ENCODE measurements around the gene KYNU.

KYNU gene

GRCh38 chr2:142980246-142981068 is 103.0 kb downstream of the KYNU start:
- H3K4me1 Mint-ChIP-seq (ENCODE audit: low read depth): no peaks in the 10 kb centered on the region
- no peaks in the 10 kb centered on the region for H3K36me3 Mint-ChIP-seq (ENCODE audit: low read depth)
- no peak overlapping the region for H3K4me3 Mint-ChIP-seq
- no peaks in the 10 kb centered on the region for H3K9me3 Mint-ChIP-seq
- no peak overlapping the region for H3K27ac Mint-ChIP-seq
- peaks cover 4% of the 10 kb centered on the region for H3K27me3 Mint-ChIP-seq
- no peak for DNase-seq

- no peak overlapping the region for H3K4me3 Mint-ChIP-seq
- H3K9me3 Mint-ChIP-seq: no peaks in the 10 kb centered on the region
- H3K27me3 Mint-ChIP-seq: no peaks in the 10 kb centered on the region
- no peak overlapping the region for H3K27ac Mint-ChIP-seq
- DNase-seq: no peak
- H3K36me3 Mint-ChIP-seq (ENCODE audit: low read depth): no peaks in the 10 kb centered on the region
- no peaks in the 10 kb centered on the region for H3K4me1 Mint-ChIP-seq (ENCODE audit: low read depth)
Measured at GRCh38 chr2:142981069-142981378, 103.6 kb downstream of the KYNU start.

GRCh38 chr2:142981756-142982155 is 104.3 kb downstream of the KYNU start:
- Mint-ChIP-seq H3K9me3 (no peaks in the 10 kb centered on the region), H3K27ac (no peak overlapping the region), H3K4me1 (ENCODE audit: low read depth) (no peaks in the 10 kb centered on the region), H3K36me3 (ENCODE audit: low read depth) (no peaks in the 10 kb centered on the region), H3K4me3 (no peak overlapping the region), H3K27me3 (no peaks in the 10 kb centered on the region)
- DNase-seq: no peak

- no peak overlapping the region for H3K4me3 Mint-ChIP-seq
- DNase-seq: no peak
- H3K36me3 Mint-ChIP-seq (ENCODE audit: low read depth): no peaks in the 10 kb centered on the region
- H3K4me1 Mint-ChIP-seq (ENCODE audit: low read depth): no peaks in the 10 kb centered on the region
- no peaks in the 10 kb centered on the region for H3K27me3 Mint-ChIP-seq
- H3K9me3 Mint-ChIP-seq: no peaks in the 10 kb centered on the region
- no peak overlapping the region for H3K27ac Mint-ChIP-seq
Measured at GRCh38 chr2:142983174-142983573, 105.7 kb downstream of the KYNU start.

- Mint-ChIP-seq H3K4me3 (no peak overlapping the region), H3K9me3 (no peaks in the 10 kb centered on the region), H3K4me1 (ENCODE audit: low read depth) (peaks cover 1% of the 10 kb centered on the region), H3K27me3 (peaks cover 2% of the 10 kb centered on the region), H3K27ac (no peak overlapping the region), H3K36me3 (ENCODE audit: low read depth) (no peaks in the 10 kb centered on the region)
- no peak for DNase-seq
Measured at GRCh38 chr2:142984657-142985056, 107.2 kb downstream of the KYNU start.

GRCh38 chr2:142987044-142987443 is 109.6 kb downstream of the KYNU start:
- DNase-seq: no peak
- Mint-ChIP-seq H3K9me3 (no peaks in the 10 kb centered on the region), H3K4me1 (ENCODE audit: low read depth) (peaks cover 1% of the 10 kb centered on the region), H3K27me3 (peaks cover 2% of the 10 kb centered on the region), H3K27ac (no peak overlapping the region), H3K4me3 (no peak overlapping the region), H3K36me3 (ENCODE audit: low read depth) (no peaks in the 10 kb centered on the region)

GRCh38 chr2:142989273-142990204 is 112.1 kb downstream of the KYNU start:
- DNase-seq: no peak
- H3K9me3 Mint-ChIP-seq: no peaks in the 10 kb centered on the region
- H3K27me3 Mint-ChIP-seq: peaks cover 9% of the 10 kb centered on the region
- H3K4me3 Mint-ChIP-seq: no peak overlapping the region
- H3K4me1 Mint-ChIP-seq (ENCODE audit: low read depth): peaks cover 1% of the 10 kb centered on the region
- no peak overlapping the region for H3K27ac Mint-ChIP-seq
- no peaks in the 10 kb centered on the region for H3K36me3 Mint-ChIP-seq (ENCODE audit: low read depth)

- no peaks in the 10 kb centered on the region for H3K36me3 Mint-ChIP-seq (ENCODE audit: low read depth)
- H3K4me3 Mint-ChIP-seq: no peak overlapping the region
- H3K4me1 Mint-ChIP-seq (ENCODE audit: low read depth): peaks cover 1% of the 10 kb centered on the region
- DNase-seq: no peak
- H3K27me3 Mint-ChIP-seq: peaks cover 14% of the 10 kb centered on the region
- H3K27ac Mint-ChIP-seq: no peak overlapping the region
- no peaks in the 10 kb centered on the region for H3K9me3 Mint-ChIP-seq
Measured at GRCh38 chr2:142991295-142991694, 113.8 kb downstream of the KYNU start.

GRCh38 chr2:142992840-142993239 is 115.4 kb downstream of the KYNU start:
- no peaks in the 10 kb centered on the region for H3K9me3 Mint-ChIP-seq
- H3K4me1 Mint-ChIP-seq (ENCODE audit: low read depth): peaks cover 1% of the 10 kb centered on the region
- H3K27me3 Mint-ChIP-seq: peaks cover 15% of the 10 kb centered on the region
- H3K36me3 Mint-ChIP-seq (ENCODE audit: low read depth): no peaks in the 10 kb centered on the region
- no peak overlapping the region for H3K27ac Mint-ChIP-seq
- H3K4me3 Mint-ChIP-seq: no peak overlapping the region
- DNase-seq: no peak

GRCh38 chr2:142993771-142994170 is 116.3 kb downstream of the KYNU start:
- no peak overlapping the region for H3K4me3 Mint-ChIP-seq
- no peak for DNase-seq
- H3K27me3 Mint-ChIP-seq: peaks cover 24% of the 10 kb centered on the region

GRCh38 chr2:142994665-142995064 is 117.2 kb downstream of the KYNU start:
- DNase-seq: no peak
- Mint-ChIP-seq H3K27me3 (peaks cover 27% of the 10 kb centered on the region), H3K9me3 (no peaks in the 10 kb centered on the region), H3K4me3 (no peak overlapping the region), H3K36me3 (ENCODE audit: low read depth) (no peaks in the 10 kb centered on the region), H3K27ac (no peak overlapping the region), H3K4me1 (ENCODE audit: low read depth) (no peaks in the 10 kb centered on the region)

More at GRCh38 chr2:142993771-142994170, 116.3 kb downstream of the KYNU start:
- no peaks in the 10 kb centered on the region for H3K36me3 Mint-ChIP-seq (ENCODE audit: low read depth)
- no peak overlapping the region for H3K27ac Mint-ChIP-seq
- peaks cover 1% of the 10 kb centered on the region for H3K4me1 Mint-ChIP-seq (ENCODE audit: low read depth)
- H3K9me3 Mint-ChIP-seq: no peaks in the 10 kb centered on the region

GRCh38 chr2:142997231-142997630 is 119.8 kb downstream of the KYNU start:
- Mint-ChIP-seq H3K36me3 (ENCODE audit: low read depth) (no peaks in the 10 kb centered on the region), H3K4me1 (ENCODE audit: low read depth) (no peaks in the 10 kb centered on the region), H3K9me3 (no peaks in the 10 kb centered on the region), H3K4me3 (no peak overlapping the region), H3K27me3 (peaks cover 46% of the 10 kb centered on the region), H3K27ac (no peak overlapping the region)
- DNase-seq: no peak

GRCh38 chr2:143000599-143000998 is 123.1 kb downstream of the KYNU start:
- Mint-ChIP-seq H3K27ac (no peak overlapping the region), H3K4me3 (no peak overlapping the region), H3K27me3 (peaks cover 52% of the 10 kb centered on the region), H3K36me3 (ENCODE audit: low read depth) (no peaks in the 10 kb centered on the region), H3K4me1 (ENCODE audit: low read depth) (no peaks in the 10 kb centered on the region), H3K9me3 (peaks cover under 1% of the 10 kb centered on the region)
- DNase-seq: no peak

GRCh38 chr2:143001501-143001900 is 124.0 kb downstream of the KYNU start:
- no peak for DNase-seq
- H3K4me1 Mint-ChIP-seq (ENCODE audit: low read depth): no peaks in the 10 kb centered on the region
- no peaks in the 10 kb centered on the region for H3K36me3 Mint-ChIP-seq (ENCODE audit: low read depth)
- H3K27ac Mint-ChIP-seq: no peak overlapping the region
- peaks cover 4% of the 10 kb centered on the region for H3K9me3 Mint-ChIP-seq
- H3K4me3 Mint-ChIP-seq: no peak overlapping the region
- H3K27me3 Mint-ChIP-seq: peaks cover 45% of the 10 kb centered on the region

- DNase-seq: no peak
- Mint-ChIP-seq H3K27me3 (no peaks in the 10 kb centered on the region), H3K9me3 (no peaks in the 10 kb centered on the region), H3K36me3 (ENCODE audit: low read depth) (no peaks in the 10 kb centered on the region), H3K4me1 (ENCODE audit: low read depth) (no peaks in the 10 kb centered on the region), H3K4me3 (no peak overlapping the region), H3K27ac (no peak overlapping the region)
Measured at GRCh38 chr2:143015656-143016055, 138.2 kb downstream of the KYNU start.
